Activated naive CD8-positive, alpha-beta T cell treated with anti-CD3 and anti-CD28 coated beads, Interleukin-2, amount 10 ng/mL, durations not matched to agents 7 days and 5 days (primary cell): ENCODE data around the gene CPPED1. TPM values are rescaled to one million over a fixed set of nuclear protein-coding genes. Genes with fewer than 3 reads are reported as not detected.
"Not testable (repeated sequence)": the region's sequence is repeated elsewhere in the genome, so short reads cannot be mapped to it uniquely, and the experiment has no call there.

ENCODE experiments used
- ATAC-seq: fragments of 150-1000 bp; cut with Tn5 transposase; one replicate; pipeline ENCODE4 v1.10.0; 2021; ENCODE audit warnings: low read depth, moderate library complexity
- POLR2A ChIA-PET: fragments of 350-600 bp; sonication (Branson Sonifier 250); formaldehyde crosslinking; loops from one replicate; lab custom pipeline; 2021; ENCODE audit warnings: antibody characterized with exemption; lab: Charles Lee
- DNase-seq: peaks from one replicate; pipeline ENCODE4 v3.0.0; 2021
- H3K27ac Mint-ChIP-seq: one replicate; pipeline ENCODE4 v1.8.0; 2022; ENCODE audit warnings: mild to moderate bottlenecking, mixed read lengths
- H3K27me3 Mint-ChIP-seq: one replicate; pipeline ENCODE4 v1.8.0; 2022; ENCODE audit warnings: mild to moderate bottlenecking, moderate library complexity, mixed read lengths
- H3K36me3 Mint-ChIP-seq: one replicate; pipeline ENCODE4 v1.8.0; 2021; ENCODE audit warnings: mild to moderate bottlenecking, mixed read lengths
- H3K4me1 Mint-ChIP-seq: one replicate; pipeline ENCODE4 v1.8.0; 2021; ENCODE audit warnings: mixed read lengths
- H3K4me3 Mint-ChIP-seq: one replicate; pipeline ENCODE4 v1.8.0; 2022; ENCODE audit warnings: mild to moderate bottlenecking, moderate library complexity, mixed read lengths
- H3K9me3 Mint-ChIP-seq: one replicate; pipeline ENCODE4 v1.8.0; 2021; ENCODE audit warnings: mixed read lengths
- total RNA-seq, 2 experiments: library from RNA; stranded (reverse); gene quantifications; one replicate each; pipeline ENCODE4 v1.2.3, GENCODE V29; 2021

The CPPED1 gene
- total RNA-seq, 2 experiments from 2014 or later: 7.8 to 9.7 TPM

GRCh38 chr16:12775656-12776236 is 27.9 kb downstream of the CPPED1 start:
- ATAC-seq (no peak), DNase-seq (no peak)
- H3K4me1 Mint-ChIP-seq: no peaks in the 10 kb centered on the region
- H3K4me3 Mint-ChIP-seq: no peak overlapping the region
- peaks cover 11% of the 10 kb centered on the region for H3K9me3 Mint-ChIP-seq
- POLR2A ChIA-PET: no interaction called here
- H3K27me3 Mint-ChIP-seq: no peaks in the 10 kb centered on the region
- H3K36me3 Mint-ChIP-seq: peaks cover 40% of the 10 kb centered on the region
- no peak overlapping the region for H3K27ac Mint-ChIP-seq

GRCh38 chr16:12773221-12773620 is 30.5 kb downstream of the CPPED1 start:
- POLR2A ChIA-PET: no interaction called here
- H3K27me3 Mint-ChIP-seq: no peaks in the 10 kb centered on the region
- H3K4me3 Mint-ChIP-seq: no peak overlapping the region
- H3K4me1 Mint-ChIP-seq: peaks cover 8% of the 10 kb centered on the region
- no peak overlapping the region for H3K27ac Mint-ChIP-seq
- DNase-seq (no peak), ATAC-seq (no peak)
- H3K9me3 Mint-ChIP-seq: peaks cover 9% of the 10 kb centered on the region
- H3K36me3 Mint-ChIP-seq: peaks cover 29% of the 10 kb centered on the region

GRCh38 chr16:12771341-12771798 is 32.3 kb downstream of the CPPED1 start:
- DNase-seq: no peak
- Mint-ChIP-seq H3K36me3 (peaks cover 20% of the 10 kb centered on the region), H3K4me3 (no peak overlapping the region), H3K9me3 (peaks cover 5% of the 10 kb centered on the region), H3K27me3 (no peaks in the 10 kb centered on the region), H3K4me1 (peaks cover 18% of the 10 kb centered on the region), H3K27ac (no peak overlapping the region)
- POLR2A ChIA-PET: no interaction called here
- no peak for ATAC-seq

- Mint-ChIP-seq H3K9me3 (no peaks in the 10 kb centered on the region), H3K4me1 (peaks cover 20% of the 10 kb centered on the region)
- no peak for ATAC-seq
Measured at GRCh38 chr16:12769525-12769924, 34.2 kb downstream of the CPPED1 start.

GRCh38 chr16:12767897-12768296 is 35.8 kb downstream of the CPPED1 start:
- Mint-ChIP-seq H3K4me3 (peak overlapping the region; percentile 63), H3K27ac (peak overlapping the region; percentile 76), H3K36me3 (peaks cover 11% of the 10 kb centered on the region), H3K4me1 (peaks cover 20% of the 10 kb centered on the region), H3K9me3 (no peaks in the 10 kb centered on the region), H3K27me3 (no peaks in the 10 kb centered on the region)
- POLR2A ChIA-PET: interaction anchor here (0.7 kb wide), 1 partner anchor 35 kb away, joined by 4 read pairs; the partner anchor contains the start of gene CPPED1
- no peak for DNase-seq
- ATAC-seq: peak; percentile 78

More at GRCh38 chr16:12769525-12769924, 34.2 kb downstream of the CPPED1 start:
- peaks cover 12% of the 10 kb centered on the region for H3K36me3 Mint-ChIP-seq
- no peak overlapping the region for H3K4me3 Mint-ChIP-seq
- POLR2A ChIA-PET: no interaction called here
- DNase-seq: no peak
- no peak overlapping the region for H3K27ac Mint-ChIP-seq
- no peaks in the 10 kb centered on the region for H3K27me3 Mint-ChIP-seq

GRCh38 chr16:12766853-12767252 is 36.8 kb downstream of the CPPED1 start:
- no peaks in the 10 kb centered on the region for H3K27me3 Mint-ChIP-seq
- peaks cover 20% of the 10 kb centered on the region for H3K4me1 Mint-ChIP-seq
- DNase-seq (no peak), ATAC-seq (no peak)
- no peak overlapping the region for H3K4me3 Mint-ChIP-seq
- POLR2A ChIA-PET: no interaction called here
- H3K9me3 Mint-ChIP-seq: peaks cover 2% of the 10 kb centered on the region
- H3K36me3 Mint-ChIP-seq: peaks cover 13% of the 10 kb centered on the region
- H3K27ac Mint-ChIP-seq: peak overlapping the region; percentile 58

- POLR2A ChIA-PET, H3K9me3 Mint-ChIP-seq, H3K27ac Mint-ChIP-seq, DNase-seq, ATAC-seq, H3K27me3 Mint-ChIP-seq, H3K4me3 Mint-ChIP-seq: not testable (repeated sequence)
- peaks cover 11% of the 10 kb centered on the region for H3K36me3 Mint-ChIP-seq
- peaks cover 20% of the 10 kb centered on the region for H3K4me1 Mint-ChIP-seq
Measured at GRCh38 chr16:12766208-12766607, 37.5 kb downstream of the CPPED1 start.

GRCh38 chr16:12764813-12765488 is 38.7 kb downstream of the CPPED1 start:
- Mint-ChIP-seq H3K36me3 (peaks cover 16% of the 10 kb centered on the region), H3K27me3 (no peaks in the 10 kb centered on the region), H3K27ac (no peak overlapping the region), H3K4me1 (peaks cover 15% of the 10 kb centered on the region), H3K9me3 (peaks cover 4% of the 10 kb centered on the region), H3K4me3 (no peak overlapping the region)
- ATAC-seq (no peak), DNase-seq (no peak)
- POLR2A ChIA-PET: no interaction called here

GRCh38 chr16:12763517-12763916 is 40.2 kb downstream of the CPPED1 start:
- POLR2A ChIA-PET: no interaction called here
- H3K27me3 Mint-ChIP-seq: no peaks in the 10 kb centered on the region
- no peak for DNase-seq
- peaks cover 5% of the 10 kb centered on the region for H3K9me3 Mint-ChIP-seq
- H3K4me1 Mint-ChIP-seq: peaks cover 15% of the 10 kb centered on the region
- H3K27ac Mint-ChIP-seq: no peak overlapping the region
- peaks cover 22% of the 10 kb centered on the region for H3K36me3 Mint-ChIP-seq
- no peak overlapping the region for H3K4me3 Mint-ChIP-seq
- ATAC-seq: no peak

GRCh38 chr16:12760819-12761611 is 42.7 kb downstream of the CPPED1 start:
- ATAC-seq: no peak
- H3K27ac Mint-ChIP-seq: no peak overlapping the region
- no peak overlapping the region for H3K4me3 Mint-ChIP-seq
- no peak for DNase-seq
- no peaks in the 10 kb centered on the region for H3K27me3 Mint-ChIP-seq
- peaks cover 23% of the 10 kb centered on the region for H3K36me3 Mint-ChIP-seq
- H3K4me1 Mint-ChIP-seq: peaks cover 5% of the 10 kb centered on the region
- POLR2A ChIA-PET: interaction anchor here (0.7 kb wide), 1 partner anchor 1507 kb away, joined by 4 read pairs; no protein-coding TSS in a partner anchor
- peaks cover 5% of the 10 kb centered on the region for H3K9me3 Mint-ChIP-seq

GRCh38 chr16:12758670-12759558 is 44.8 kb downstream of the CPPED1 start:
- Mint-ChIP-seq H3K36me3 (peaks cover 19% of the 10 kb centered on the region), H3K27ac (no peak overlapping the region), H3K4me1 (peaks cover 5% of the 10 kb centered on the region), H3K27me3 (no peaks in the 10 kb centered on the region), H3K4me3 (no peak overlapping the region), H3K9me3 (peaks cover 5% of the 10 kb centered on the region)
- POLR2A ChIA-PET: interaction anchor here (0.7 kb wide), 1 partner anchor 16 kb away, joined by 3 read pairs; no protein-coding TSS in a partner anchor
- DNase-seq: no peak
- no peak for ATAC-seq

- Mint-ChIP-seq H3K4me1 (peaks cover 10% of the 10 kb centered on the region), H3K36me3 (peaks cover 23% of the 10 kb centered on the region), H3K9me3 (peaks cover 5% of the 10 kb centered on the region), H3K4me3 (no peak overlapping the region), H3K27ac (no peak overlapping the region), H3K27me3 (no peaks in the 10 kb centered on the region)
- POLR2A ChIA-PET: interaction anchor here (0.7 kb wide), 1 partner anchor 15 kb away, joined by 3 read pairs; no protein-coding TSS in a partner anchor
- ATAC-seq (no peak), DNase-seq (no peak)
Measured at GRCh38 chr16:12758031-12758669, 45.5 kb downstream of the CPPED1 start.
